OCI-LY3 (cell line): ENCODE data around the gene ARHGAP42.

Experiments
- EZH2phosphoT487 ChIP-seq: fragments of 200-600 bp; shearing (Covaris generic); IDR thresholded peaks from 2 replicates; pipeline ENCODE4 v1.6.1; 2018; ENCODE audit warnings: antibody characterized with exemption, mixed run types, low read depth
- TF ChIP-seq, protein P1 (sequence below): fragments of 200-600, 300-600 bp; sonication (generic); IDR thresholded peaks from 2 replicates; pipeline ENCODE4 v1.5.1; 2014; ENCODE audit warnings: antibody characterized with exemption, low read length, low read depth

- TF ChIP-seq, protein P1, sequence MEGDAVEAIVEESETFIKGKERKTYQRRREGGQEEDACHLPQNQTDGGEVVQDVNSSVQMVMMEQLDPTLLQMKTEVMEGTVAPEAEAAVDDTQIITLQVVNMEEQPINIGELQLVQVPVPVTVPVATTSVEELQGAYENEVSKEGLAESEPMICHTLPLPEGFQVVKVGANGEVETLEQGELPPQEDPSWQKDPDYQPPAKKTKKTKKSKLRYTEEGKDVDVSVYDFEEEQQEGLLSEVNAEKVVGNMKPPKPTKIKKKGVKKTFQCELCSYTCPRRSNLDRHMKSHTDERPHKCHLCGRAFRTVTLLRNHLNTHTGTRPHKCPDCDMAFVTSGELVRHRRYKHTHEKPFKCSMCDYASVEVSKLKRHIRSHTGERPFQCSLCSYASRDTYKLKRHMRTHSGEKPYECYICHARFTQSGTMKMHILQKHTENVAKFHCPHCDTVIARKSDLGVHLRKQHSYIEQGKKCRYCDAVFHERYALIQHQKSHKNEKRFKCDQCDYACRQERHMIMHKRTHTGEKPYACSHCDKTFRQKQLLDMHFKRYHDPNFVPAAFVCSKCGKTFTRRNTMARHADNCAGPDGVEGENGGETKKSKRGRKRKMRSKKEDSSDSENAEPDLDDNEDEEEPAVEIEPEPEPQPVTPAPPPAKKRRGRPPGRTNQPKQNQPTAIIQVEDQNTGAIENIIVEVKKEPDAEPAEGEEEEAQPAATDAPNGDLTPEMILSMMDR, result no peak
- TF ChIP-seq EZH2phosphoT487, result no peak
Measured at GRCh38 chr11:100851147-100851546, 164.1 kb downstream of the ARHGAP42 start.
